Activated CD4-positive, alpha-beta T cell treated with anti-CD3 and anti-CD28 coated beads, Interleukin-2, amount 10 ng/mL, durations not matched to agents 24 days and 14 days (primary cell): Measurements from ENCODE around the gene SORCS2. TPM values are rescaled to one million over a fixed set of nuclear protein-coding genes. Genes with fewer than 3 reads are reported as not detected.

ENCODE experiments used
- DNase-seq: peaks from one replicate; pipeline ENCODE4 v3.0.0; 2022
- H3K27ac Mint-ChIP-seq: one replicate; pipeline ENCODE4 v1.8.0; 2022; ENCODE audit warnings: mild to moderate bottlenecking, mixed read lengths
- H3K27me3 Mint-ChIP-seq: one replicate; pipeline ENCODE4 v1.8.0; 2022; ENCODE audit warnings: mixed read lengths
- H3K36me3 Mint-ChIP-seq: one replicate; pipeline ENCODE4 v1.8.0; 2022; ENCODE audit warnings: low read depth, mild to moderate bottlenecking, mixed read lengths
- H3K4me1 Mint-ChIP-seq: one replicate; pipeline ENCODE4 v1.8.0; 2021; ENCODE audit warnings: mixed read lengths
- H3K4me3 Mint-ChIP-seq: one replicate; pipeline ENCODE4 v1.8.0; 2022; ENCODE audit warnings: mild to moderate bottlenecking, moderate library complexity, mixed read lengths
- H3K9me3 Mint-ChIP-seq: one replicate; pipeline ENCODE4 v1.8.0; 2021; ENCODE audit warnings: mixed read lengths
- intact Hi-C: fragments of 100-400 bp; cut with micrococcal nuclease; formaldehyde crosslinking; loops from one replicate; pipeline ENCODE4 v1.15.1; 2023
- total RNA-seq: library from RNA; stranded (reverse); gene quantifications from 2 replicates; pipeline ENCODE4 v1.2.3, GENCODE V29; 2022

Gene SORCS2
- total RNA-seq, 1 donor from 2014 or later = not detected

DNA sequence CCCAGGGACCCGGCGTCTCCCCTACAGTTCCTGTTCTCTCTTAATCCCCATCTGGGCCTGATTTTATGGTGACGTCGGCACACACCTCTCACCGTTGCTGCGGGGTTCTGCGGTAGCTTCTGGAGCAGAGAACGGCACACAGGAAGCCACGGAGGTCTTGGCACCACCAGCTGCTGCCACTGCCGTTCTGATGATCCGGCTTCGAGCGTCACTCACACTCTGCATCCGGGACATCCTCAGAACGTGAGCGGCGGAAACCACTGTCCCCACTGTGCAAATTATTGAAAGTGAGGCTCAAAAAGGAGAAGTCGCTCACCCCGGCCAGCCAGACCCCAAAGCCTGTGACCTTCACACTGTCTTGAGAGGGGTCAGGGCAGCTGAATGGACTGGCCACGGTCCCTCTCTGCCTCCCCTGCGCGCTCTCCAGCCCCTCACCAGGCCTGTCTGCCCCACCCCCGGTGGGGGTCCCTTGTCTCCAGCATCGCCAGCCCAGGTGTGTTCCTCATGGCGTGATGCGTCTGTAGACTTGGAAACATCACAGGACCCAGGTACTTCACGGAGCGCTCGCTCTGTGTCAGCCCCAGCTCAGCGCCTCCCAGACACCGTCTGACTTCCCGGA, 546.2 kb downstream of the SORCS2 start:
- H3K9me3 Mint-ChIP-seq = no peaks in the 10 kb centered on the region
- no peaks in the 10 kb centered on the region for H3K27me3 Mint-ChIP-seq
- no peak overlapping the region for H3K4me3 Mint-ChIP-seq
- no peaks in the 10 kb centered on the region for H3K36me3 Mint-ChIP-seq
- H3K27ac Mint-ChIP-seq = no peak overlapping the region
- intact Hi-C loops = no loop called here
- DNase-seq = no peak
- H3K4me1 Mint-ChIP-seq = no peaks in the 10 kb centered on the region

DNA sequence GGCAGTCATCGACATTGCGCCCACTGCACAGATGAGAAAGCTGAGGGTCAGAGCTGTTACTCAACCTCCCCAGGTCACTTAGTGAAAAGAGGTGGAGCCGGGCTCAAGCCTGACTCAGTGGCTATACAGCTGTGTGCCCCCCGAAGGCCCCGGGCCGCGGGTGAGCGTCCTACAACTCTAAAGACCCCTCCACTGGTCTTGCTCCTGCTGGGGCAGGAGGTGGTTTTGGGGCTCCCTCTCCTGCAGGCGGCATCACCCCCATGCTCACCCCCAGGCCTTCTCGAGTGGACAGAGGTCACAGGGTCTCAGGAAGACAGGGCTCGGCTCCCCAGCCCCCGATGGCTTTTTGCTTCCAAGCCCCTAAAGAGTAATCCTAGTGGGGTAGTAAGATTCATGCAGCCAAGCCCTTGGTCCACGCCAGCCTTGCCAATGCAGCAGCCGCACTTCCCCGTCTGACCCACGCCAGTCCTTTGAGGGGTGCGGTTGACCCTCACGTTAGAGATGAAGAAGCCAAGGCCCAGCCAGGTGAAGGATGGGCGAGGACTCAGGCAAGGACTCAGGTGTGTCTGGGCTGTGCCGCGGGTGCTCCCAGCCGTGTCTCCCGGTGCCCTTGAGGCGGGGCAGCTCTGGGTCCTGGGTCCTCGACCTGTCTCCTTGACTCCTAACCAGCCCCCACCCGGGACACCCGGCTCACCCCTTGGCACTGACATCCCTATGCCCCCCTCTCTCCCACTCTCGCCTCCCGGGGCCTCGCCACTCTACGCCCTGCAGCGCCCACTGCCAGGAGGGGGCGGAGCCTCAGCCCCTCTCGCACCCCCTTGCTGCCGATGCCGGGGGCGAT, 547.0 kb downstream of the SORCS2 start:
- Mint-ChIP-seq H3K4me1 (no peaks in the 10 kb centered on the region), H3K4me3 (no peak overlapping the region), H3K36me3 (no peaks in the 10 kb centered on the region), H3K9me3 (no peaks in the 10 kb centered on the region), H3K27ac (no peak overlapping the region), H3K27me3 (no peaks in the 10 kb centered on the region)
- no peak for DNase-seq
- intact Hi-C loops = no loop called here

DNA sequence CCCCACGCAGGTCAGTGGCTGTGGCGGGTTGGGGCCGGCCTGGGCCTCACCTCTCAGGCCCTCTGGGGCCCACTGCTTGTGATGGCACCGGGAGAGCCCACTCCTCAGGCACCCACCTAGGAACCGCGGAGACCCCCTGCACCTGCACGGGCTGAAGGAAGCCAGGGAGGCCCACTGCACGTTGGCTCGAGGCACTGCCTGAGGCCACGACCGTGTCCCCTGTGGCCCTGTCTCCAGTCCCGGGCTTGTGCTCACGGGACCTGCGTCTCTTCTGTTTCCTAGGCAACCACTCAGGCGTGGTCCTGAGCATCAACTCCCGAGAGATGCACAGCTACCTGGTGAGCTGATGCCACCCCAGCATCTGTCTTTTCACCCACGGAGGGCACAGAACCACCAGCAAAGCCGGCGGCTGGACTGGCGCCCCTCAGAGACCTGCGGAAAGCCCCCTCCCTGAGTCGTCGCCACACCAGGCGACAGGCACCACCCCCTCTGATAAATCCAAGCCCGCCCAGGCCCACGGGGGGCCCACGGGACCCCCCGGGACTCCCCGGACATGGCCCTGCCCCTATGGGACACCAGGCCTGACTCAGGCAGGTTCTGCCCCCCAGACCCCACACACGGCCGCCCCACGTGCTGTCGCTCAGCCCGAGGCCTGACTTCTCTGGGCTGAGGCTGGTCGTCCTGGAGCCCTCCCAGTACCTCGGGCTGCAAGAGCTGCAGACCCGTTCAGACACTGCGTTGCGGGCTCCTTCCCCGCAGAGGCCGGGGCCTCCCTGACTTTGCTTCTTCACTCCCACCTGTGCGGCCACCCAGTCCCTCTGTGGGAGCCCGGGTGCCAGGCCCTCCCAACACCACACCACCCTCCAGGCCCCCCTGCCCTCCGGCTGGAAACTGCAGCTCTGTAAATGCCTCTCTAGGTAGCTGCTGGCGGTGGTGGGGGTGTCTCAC, 547.9 kb downstream of the SORCS2 start:
- intact Hi-C loops = no loop called here
- Mint-ChIP-seq H3K4me3 (no peak overlapping the region), H3K27me3 (no peaks in the 10 kb centered on the region), H3K9me3 (no peaks in the 10 kb centered on the region), H3K27ac (no peak overlapping the region), H3K36me3 (no peaks in the 10 kb centered on the region), H3K4me1 (no peaks in the 10 kb centered on the region)
- DNase-seq = no peak

DNA sequence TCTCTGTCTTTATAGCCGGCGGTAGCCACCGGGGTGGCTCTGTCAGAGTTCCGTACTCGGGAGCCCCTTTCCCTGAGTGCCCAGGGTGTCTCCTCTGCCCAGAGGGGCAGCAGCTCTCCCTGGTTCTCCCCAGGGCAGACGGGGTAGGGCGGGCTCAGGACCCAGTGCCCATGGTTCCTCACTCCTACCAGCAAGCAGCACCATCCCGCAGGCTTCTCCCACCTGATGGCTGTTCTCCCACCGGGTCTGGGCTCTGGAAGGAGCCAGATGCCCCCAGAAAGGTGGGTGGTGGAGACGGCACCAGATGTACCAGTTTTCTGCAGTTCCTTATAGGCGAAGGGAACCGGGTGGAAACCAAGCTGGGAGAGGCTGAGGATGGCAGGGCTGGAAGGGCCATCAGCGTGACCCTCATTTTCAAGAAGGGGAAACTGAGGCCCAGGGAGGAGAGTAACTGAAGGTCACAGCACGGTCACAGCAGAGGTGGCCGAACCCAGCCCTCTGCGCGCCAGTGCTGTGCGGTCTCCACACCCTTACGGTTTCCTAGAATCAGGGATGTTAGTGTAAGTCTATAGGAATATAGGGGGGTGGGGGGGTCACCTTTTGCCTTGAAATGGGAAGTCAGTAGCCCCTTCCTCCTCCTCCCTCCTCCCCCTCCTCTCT, 548.7 kb downstream of the SORCS2 start:
- intact Hi-C loops = no loop called here
- Mint-ChIP-seq H3K4me1 (no peaks in the 10 kb centered on the region), H3K27me3 (no peaks in the 10 kb centered on the region), H3K36me3 (no peaks in the 10 kb centered on the region), H3K4me3 (no peak overlapping the region), H3K9me3 (no peaks in the 10 kb centered on the region), H3K27ac (no peak overlapping the region)
- DNase-seq = no peak

DNA sequence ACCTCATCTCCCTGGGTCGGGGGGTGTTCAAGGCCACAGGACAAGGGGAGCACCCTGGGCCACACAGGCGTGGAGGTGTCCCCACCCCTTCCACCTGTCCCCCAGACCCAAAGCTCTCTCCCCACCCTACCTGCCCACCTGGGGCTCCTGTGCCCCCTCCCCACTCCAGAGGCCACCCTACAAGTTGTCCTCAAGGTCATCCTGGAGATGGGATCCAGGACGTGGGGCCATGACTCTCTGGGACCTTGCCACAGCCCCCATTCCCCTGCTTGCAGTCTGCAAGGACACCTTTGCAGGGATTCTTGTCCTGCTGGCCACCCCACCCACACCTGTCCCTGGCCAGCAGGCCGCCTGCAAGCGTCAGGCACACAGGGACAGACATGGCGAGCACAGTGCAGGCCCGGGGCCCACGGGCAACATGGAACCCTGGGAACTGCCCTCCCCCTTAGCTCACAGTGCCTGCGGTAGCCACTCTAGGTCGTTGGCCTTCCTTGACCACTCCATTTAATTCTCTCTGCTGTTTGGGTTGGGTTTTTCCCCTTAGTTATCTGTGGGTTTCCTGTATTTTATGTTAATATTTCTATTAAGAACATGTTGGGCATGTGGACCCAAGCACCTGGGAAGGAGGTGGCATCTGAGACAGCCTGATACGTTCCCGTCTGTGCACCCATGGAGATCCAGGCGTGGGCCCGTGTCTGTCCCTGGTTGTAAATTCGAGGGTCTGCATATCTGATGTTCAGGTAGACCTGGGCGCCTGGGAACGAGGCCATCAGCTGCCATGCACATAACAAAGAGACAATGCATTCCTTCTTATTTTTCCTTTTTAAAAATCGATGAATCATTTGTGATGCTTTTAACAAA, 549.8 kb downstream of the SORCS2 start:
- DNase-seq = no peak
- Mint-ChIP-seq H3K4me3 (no peak overlapping the region), H3K9me3 (no peaks in the 10 kb centered on the region), H3K36me3 (no peaks in the 10 kb centered on the region), H3K27me3 (no peaks in the 10 kb centered on the region), H3K4me1 (no peaks in the 10 kb centered on the region), H3K27ac (no peak overlapping the region)
- intact Hi-C loops = no loop called here

DNA sequence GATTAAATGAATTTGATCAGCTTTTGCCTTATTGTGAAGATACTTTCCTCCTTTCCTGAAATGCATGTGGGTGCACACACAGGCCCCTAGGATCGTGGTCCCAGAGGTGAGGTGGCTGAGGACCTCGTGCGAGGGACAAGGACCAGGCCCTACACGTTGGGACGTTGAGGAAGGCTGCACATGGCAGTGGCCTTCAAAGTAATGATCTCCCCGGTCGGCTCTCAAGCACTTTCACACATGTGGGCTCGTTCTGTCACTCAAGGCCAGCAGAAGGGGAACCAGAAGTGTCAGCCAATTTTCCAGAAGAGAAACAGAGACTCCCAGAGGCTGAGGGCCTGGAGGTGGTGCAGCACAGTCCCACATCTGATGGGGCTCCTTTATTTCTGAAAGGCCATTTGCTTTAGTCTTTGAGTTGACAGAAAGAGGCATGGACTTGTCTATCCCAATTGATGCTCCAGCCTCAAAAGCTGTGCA, 550.5 kb downstream of the SORCS2 start:
- H3K9me3 Mint-ChIP-seq = no peaks in the 10 kb centered on the region
- H3K36me3 Mint-ChIP-seq = no peaks in the 10 kb centered on the region
- H3K27me3 Mint-ChIP-seq = no peaks in the 10 kb centered on the region
- no peak for DNase-seq
- intact Hi-C loops = no loop called here
- no peak overlapping the region for H3K27ac Mint-ChIP-seq
- no peaks in the 10 kb centered on the region for H3K4me1 Mint-ChIP-seq
- H3K4me3 Mint-ChIP-seq = no peak overlapping the region

DNA sequence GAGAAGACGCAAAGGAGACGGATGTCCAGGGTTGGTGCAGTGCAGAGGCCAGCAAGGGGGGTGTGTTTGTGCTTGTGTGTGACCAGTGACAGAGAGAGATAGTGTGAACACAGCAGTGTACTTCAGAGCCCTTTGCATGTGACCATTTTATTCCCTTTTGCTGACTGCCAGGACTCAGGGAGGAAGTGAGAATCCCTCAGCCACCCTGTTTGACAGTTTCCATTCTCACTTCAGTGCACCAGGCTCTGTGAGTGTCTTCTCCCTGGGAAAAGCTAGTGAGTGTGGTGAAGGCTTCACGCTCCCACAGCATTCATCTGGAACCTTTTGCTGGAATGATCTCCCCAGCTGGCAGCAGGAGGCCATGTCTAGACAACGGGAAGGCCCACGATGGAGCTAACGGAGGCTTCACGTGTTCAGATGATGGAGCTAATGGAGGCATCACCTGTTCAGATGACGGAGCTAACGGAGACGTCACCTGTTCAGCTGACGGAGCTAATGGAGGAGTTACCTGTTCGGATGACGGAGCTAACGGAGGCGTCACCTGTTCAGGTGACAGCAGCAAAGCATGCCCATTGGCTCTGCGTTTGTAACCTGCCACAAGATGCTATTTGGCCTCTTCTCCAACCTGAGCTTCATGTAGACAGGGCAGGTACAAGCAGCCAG, 551.9 kb downstream of the SORCS2 start:
- DNase-seq = no peak
- no peak overlapping the region for H3K4me3 Mint-ChIP-seq
- intact Hi-C loops = no loop called here
- H3K9me3 Mint-ChIP-seq = no peaks in the 10 kb centered on the region
- peaks cover 2% of the 10 kb centered on the region for H3K4me1 Mint-ChIP-seq
- H3K36me3 Mint-ChIP-seq = no peaks in the 10 kb centered on the region
- no peaks in the 10 kb centered on the region for H3K27me3 Mint-ChIP-seq
- H3K27ac Mint-ChIP-seq = no peak overlapping the region

DNA sequence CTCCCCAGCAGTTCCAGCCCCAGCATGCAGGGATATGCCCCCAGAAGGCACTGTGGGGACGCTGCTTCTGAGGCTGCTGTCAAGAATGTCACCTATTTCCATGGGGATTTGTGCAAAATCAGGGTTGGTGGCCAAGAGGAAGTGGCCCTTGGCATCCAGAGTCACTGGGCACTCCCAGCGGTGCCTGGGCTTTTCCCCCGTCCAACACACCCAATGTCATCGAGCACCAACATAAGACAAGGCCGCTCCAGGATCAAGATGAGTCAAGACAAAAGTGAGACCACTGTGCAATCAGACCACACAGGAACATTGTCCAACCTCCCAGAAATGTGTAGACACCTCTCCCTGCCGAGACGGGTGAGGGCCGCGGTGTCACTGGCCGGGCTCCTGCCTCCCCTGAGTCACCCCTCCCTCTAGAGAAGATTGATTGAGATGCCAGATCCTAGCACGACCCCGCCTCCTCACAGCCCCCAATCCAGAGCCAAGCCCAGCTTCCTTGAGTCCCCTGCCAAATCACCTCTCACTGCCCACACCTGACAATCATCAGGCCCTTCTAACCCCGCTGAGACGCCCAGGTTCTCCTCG, 553.1 kb downstream of the SORCS2 start:
- Mint-ChIP-seq H3K36me3 (no peaks in the 10 kb centered on the region), H3K27me3 (no peaks in the 10 kb centered on the region), H3K9me3 (no peaks in the 10 kb centered on the region), H3K27ac (no peak overlapping the region), H3K4me1 (peaks cover 9% of the 10 kb centered on the region), H3K4me3 (no peak overlapping the region)
- intact Hi-C loops = no loop called here
- no peak for DNase-seq

DNA sequence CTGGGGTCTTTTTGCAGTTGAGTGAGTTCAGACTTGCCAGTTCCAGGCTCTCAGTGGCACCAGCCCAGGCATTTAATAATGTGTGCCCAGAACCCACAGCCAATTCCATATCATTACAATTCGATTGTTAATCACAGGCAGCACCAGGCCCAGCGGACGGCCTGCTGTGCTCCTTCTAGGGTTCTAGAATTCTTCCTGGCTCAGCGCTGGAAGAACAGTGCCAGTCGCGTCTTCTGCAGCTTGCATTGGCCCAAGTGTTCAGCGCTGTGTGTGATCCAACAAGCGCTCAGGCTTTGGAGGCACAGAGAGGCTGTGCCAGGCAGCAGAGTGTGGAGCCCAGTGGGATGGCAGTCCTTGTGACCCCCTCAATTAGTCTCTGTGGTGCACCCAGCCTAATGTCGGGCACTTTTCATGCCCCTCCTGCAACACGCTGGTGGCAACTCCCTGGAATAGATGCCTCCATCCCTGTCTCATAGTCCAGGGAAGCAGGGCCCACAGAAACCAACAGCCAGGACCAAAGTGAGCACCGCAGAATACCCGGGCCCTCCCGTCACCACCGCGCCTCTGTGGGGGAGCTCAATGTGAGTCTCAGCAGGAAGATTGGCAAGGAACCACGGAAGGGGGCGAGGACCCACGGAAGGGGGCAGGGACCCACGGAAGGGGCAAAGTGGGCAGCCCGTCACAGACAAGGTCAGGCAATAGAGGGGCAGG, 554.2 kb downstream of the SORCS2 start:
- H3K36me3 Mint-ChIP-seq = no peaks in the 10 kb centered on the region
- H3K4me3 Mint-ChIP-seq = no peak overlapping the region
- no peak overlapping the region for H3K27ac Mint-ChIP-seq
- no peak for DNase-seq
- intact Hi-C loops = no loop called here
- no peaks in the 10 kb centered on the region for H3K27me3 Mint-ChIP-seq
- H3K4me1 Mint-ChIP-seq = peaks cover 15% of the 10 kb centered on the region
- H3K9me3 Mint-ChIP-seq = no peaks in the 10 kb centered on the region

DNA sequence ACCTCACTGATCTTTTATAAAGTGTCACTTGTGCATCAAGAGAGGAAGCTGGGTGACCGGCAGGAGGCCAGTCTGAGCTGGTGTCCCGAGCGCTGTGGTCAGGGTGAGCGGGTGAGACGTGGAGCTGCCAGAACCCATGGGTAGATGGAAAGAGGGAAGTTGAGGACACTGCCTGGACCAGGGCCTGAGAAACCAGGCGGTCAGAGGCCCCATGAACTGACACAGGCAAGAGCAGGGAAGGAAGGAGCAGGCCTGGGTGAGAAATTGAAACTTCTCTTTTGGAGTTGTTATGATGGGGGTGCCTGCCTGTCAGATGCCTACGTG, 554.7 kb downstream of the SORCS2 start:
- H3K9me3 Mint-ChIP-seq = no peaks in the 10 kb centered on the region
- DNase-seq = no peak
- intact Hi-C loops = no loop called here
- H3K4me3 Mint-ChIP-seq = no peak overlapping the region
- no peak overlapping the region for H3K27ac Mint-ChIP-seq
- peaks cover 15% of the 10 kb centered on the region for H3K4me1 Mint-ChIP-seq
- H3K36me3 Mint-ChIP-seq = no peaks in the 10 kb centered on the region
- no peaks in the 10 kb centered on the region for H3K27me3 Mint-ChIP-seq

DNA sequence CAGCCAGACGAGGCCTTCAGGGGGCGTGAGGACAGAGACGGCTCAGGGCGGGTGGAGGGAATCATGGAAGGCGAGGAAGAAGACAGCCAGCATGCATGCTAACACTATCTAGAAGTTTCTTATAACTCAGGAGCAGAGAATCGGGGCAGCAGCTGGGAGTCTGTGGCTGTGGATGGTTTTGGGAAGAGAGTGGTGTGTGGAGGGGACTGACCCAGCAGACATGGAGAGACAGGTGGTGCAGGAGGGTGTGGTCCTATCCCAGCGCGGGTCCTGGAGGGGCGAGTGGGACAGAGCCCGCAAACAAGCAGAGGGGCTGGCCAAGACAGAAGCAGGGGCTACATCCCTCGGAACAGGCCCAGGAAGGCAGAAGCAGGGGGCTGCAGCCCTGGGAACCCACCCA, 555.2 kb downstream of the SORCS2 start:
- intact Hi-C loops = no loop called here
- H3K4me1 Mint-ChIP-seq = peaks cover 15% of the 10 kb centered on the region
- no peaks in the 10 kb centered on the region for H3K36me3 Mint-ChIP-seq
- no peak for DNase-seq
- peak overlapping the region; percentile 63 for H3K27ac Mint-ChIP-seq
- H3K27me3 Mint-ChIP-seq = no peaks in the 10 kb centered on the region
- H3K9me3 Mint-ChIP-seq = no peaks in the 10 kb centered on the region
- no peak overlapping the region for H3K4me3 Mint-ChIP-seq

DNA sequence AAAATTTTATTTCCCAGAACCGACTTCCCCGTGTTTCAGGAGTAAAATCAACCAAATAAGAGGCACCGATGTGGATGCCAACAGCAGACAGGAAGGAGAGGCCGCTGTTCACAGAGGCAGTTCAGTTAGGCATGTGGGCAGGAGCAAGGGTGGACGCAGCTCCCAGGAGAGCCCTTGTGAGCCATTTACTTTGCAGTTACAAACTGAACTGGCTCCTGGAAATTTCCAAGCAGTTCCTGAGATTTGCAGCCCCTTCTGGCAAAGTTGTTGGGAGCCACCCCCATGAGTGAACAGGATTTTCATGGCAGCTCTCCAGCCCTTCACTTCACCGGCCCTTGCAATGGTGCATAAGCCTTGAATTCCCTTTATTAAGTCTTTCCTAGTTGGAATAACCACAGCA, 558.2 kb downstream of the SORCS2 start:
- Mint-ChIP-seq H3K27ac (no peak overlapping the region), H3K4me3 (no peak overlapping the region), H3K27me3 (no peaks in the 10 kb centered on the region), H3K9me3 (no peaks in the 10 kb centered on the region), H3K36me3 (no peaks in the 10 kb centered on the region), H3K4me1 (peaks cover 15% of the 10 kb centered on the region)
- intact Hi-C loops = no loop called here
- DNase-seq = no peak
